ENCODE data around the gene ADORA2B. TPM values are rescaled to one million over a fixed set of nuclear protein-coding genes. Genes with fewer than 3 reads are reported as not detected.

Gene ADORA2B
- total and polyA plus RNA-seq, 2 of the 8 experiments (the other 6 are each of a cell fraction or from before 2014, with no cell fraction given) = 2.6 to 8.2 TPM

DNA sequence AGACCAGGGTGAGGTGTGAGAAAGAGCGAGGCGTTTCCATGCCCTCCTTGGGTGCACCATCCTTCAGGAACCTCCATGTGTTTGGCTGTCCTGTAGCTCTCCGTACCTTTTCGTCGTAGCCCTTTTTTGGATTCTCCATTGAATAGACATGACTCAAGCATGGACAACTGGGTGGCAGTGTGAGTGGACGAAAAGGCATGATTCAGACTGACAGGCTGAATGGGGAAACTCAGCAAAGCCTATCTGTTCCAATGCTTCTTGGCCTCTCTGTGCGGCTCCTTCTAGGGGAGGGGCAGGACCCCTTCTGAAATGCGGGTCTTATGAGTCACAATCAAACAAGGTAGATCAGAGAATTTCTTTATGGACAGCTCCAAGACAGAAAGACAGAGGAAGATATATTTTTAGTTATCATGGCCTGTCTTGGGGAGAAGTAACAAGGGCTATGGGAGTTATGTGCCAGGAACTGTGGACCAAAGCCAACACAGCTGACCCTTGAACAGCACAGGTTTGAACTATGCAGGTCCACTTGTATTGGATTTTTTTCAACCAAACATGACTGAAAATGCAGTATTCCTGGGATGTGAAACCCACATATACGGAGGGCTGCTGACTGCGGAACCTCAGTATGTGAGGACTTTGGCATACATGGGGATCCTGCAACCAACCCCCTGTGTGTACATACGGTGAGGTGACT is 22.9 kb downstream of the ADORA2B start:
- Histone ChIP-seq H3K36me3 (ENCODE audit: control insufficient read depth in 2 of 4, insufficient read depth in 4 of 4, low read length in 3 of 4) (no peaks in the 10 kb centered on the region), H3K27me3 (replicated peaks in 1 of 4; ENCODE audit: control insufficient read depth in 3 of 4, extremely low read depth in 1 of 4, insufficient read depth in 3 of 4, low read length in 3 of 4) (0 out of 7 replicates have a peak, but pooled peaks cover 0 to 2% (median 0%) of the 10 kb centered on the region in 4 experiments), H2BK120ac (replicated peaks; ENCODE audit: low read depth, low read length) (peak overlapping the region; percentile 67), H4K8ac (ENCODE audit: extremely low read depth, insufficient read depth, low read length) (no peak overlapping the region; the same call in 1 of the 2 replicates), H2AFZ (ENCODE audit: low read length) (no peak overlapping the region), H3K56ac (replicated peaks; ENCODE audit: insufficient read length, low read depth, low read length) (no peak overlapping the region), H3K4me1 (replicated peaks in 1 of 4; ENCODE audit: control insufficient read depth in 3 of 4, insufficient read depth in 4 of 4, low read length in 3 of 4) (peaks cover 12 to 34% (median 23%) of the 10 kb centered on the region in 4 experiments), H3K27ac (ENCODE audit: low read depth, low read length) (peak overlapping the region; percentile 34; the same call in 1 of the 2 replicates), H4K20me1 (replicated peaks in 1 of 2; ENCODE audit: control insufficient read depth in 1 of 2, insufficient read depth in 2 of 2, low read length in 2 of 2) (no peaks in the 10 kb centered on the region), H3K9me3 (ENCODE audit: insufficient read depth in 2 of 2, low read depth in 1 of 2, low read length in 1 of 2) (no peaks in the 10 kb centered on the region), H2BK12ac (ENCODE audit: low read depth, low read length) (peak overlapping the region; percentile 100), H4K5ac (ENCODE audit: insufficient read length, low read depth, low read length) (peak overlapping the region; percentile 37), H3K23ac (ENCODE audit: insufficient read length) (peak overlapping the region; percentile 55), H3K4me3 (ENCODE audit: extremely low read depth in 1 of 4, insufficient read depth in 2 of 4, low read depth in 3 of 4, low read length in 4 of 4) (peak overlapping the region in 1 of 4 experiments; percentile 51; a peak in 1 of 8 replicates), H4K91ac (replicated peaks; ENCODE audit: insufficient read length, low read length) (peak overlapping the region; percentile 96), H3K4ac (replicated peaks; ENCODE audit: insufficient read length, low read depth, low read length) (peak overlapping the region; percentile 46), H3K14ac (ENCODE audit: insufficient read length) (no peak overlapping the region), H3K9ac (replicated peaks in 1 of 4; ENCODE audit: extremely low read depth in 1 of 4, low read depth in 3 of 4, low read length in 3 of 4) (no peak overlapping the region), H2BK5ac (ENCODE audit: low read depth, low read length) (peak overlapping the region; percentile 72; the same call in 1 of the 2 replicates), H3K79me2 (ENCODE audit: control insufficient read depth in 1 of 2, insufficient read depth in 2 of 2, low read length in 2 of 2) (no peaks in the 10 kb centered on the region), H2BK15ac (ENCODE audit: low read length) (peak overlapping the region; percentile 94; the same call in 1 of the 2 replicates), H3K4me2 (ENCODE audit: insufficient read depth in 1 of 2, low read depth in 2 of 2, low read length in 2 of 2) (peak overlapping the region in 1 of 2 experiments; percentile 80; a peak in 1 of 4 replicates), H3K79me1 (ENCODE audit: low read depth, low read length) (0 out of 2 replicates have a peak, but pooled peaks cover 3% of the 10 kb centered on the region), H2BK20ac (ENCODE audit: low read length) (peak overlapping the region; percentile 98), H3K18ac (ENCODE audit: extremely low read depth, low read length) (peak overlapping the region; percentile 33), H3K23me2 (ENCODE audit: low read depth, low read length) (peaks cover 5% of the 10 kb centered on the region), H2AK5ac (ENCODE audit: low read depth, low read length) (peak overlapping the region; percentile 97)
- POLR2A ChIA-PET (ENCODE audit: partially characterized antibody) = interaction anchor here (0.5 to 3.5 kb wide), 8 partner anchors 8 to 254 kb away, joined by 3 to 25 read pairs (median 5); partner anchors contain the start of genes ADORA2B, TTC19 and ZSWIM7
- CTCF ChIA-PET (ENCODE audit: partially characterized antibody) = interaction anchor here (1.2 to 3.9 kb wide), 3 partner anchors 9 to 30 kb away, joined by 3 to 24 read pairs (median 4); partner anchors contain the start of gene ADORA2B
- FAIRE-seq = no peak
- no peak for DNase-seq (ENCODE audit: low read depth in 1 of 2, low spot score in 2 of 2)
- 89% methylated on average over 11 of the region's 11 CpGs; no CpG with 5 or more reads in 1 of the 2 experiments for WGBS, 2 experiments (ENCODE audit: extremely low coverage in 1 of 2, insufficient coverage in 1 of 2, insufficient read length in 1 of 2, insufficient replicate concordance in 2 of 2, low coverage in 1 of 2, low lambda C conversion rate in 2 of 2, missing lambda C conversion rate in 1 of 2)
- TF ChIP-seq SP1 (IDR thresholded peaks at IDR 0.05; ENCODE audit: low read depth, low read length) = no peak
- no peak for TF ChIP-seq SP4 (IDR thresholded peaks at IDR 0.05; ENCODE audit: low read length)
- TF ChIP-seq, protein P1, sequence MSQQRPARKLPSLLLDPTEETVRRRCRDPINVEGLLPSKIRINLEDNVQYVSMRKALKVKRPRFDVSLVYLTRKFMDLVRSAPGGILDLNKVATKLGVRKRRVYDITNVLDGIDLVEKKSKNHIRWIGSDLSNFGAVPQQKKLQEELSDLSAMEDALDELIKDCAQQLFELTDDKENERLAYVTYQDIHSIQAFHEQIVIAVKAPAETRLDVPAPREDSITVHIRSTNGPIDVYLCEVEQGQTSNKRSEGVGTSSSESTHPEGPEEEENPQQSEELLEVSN (IDR thresholded peaks at IDR 0.05) = no peak
- TF ChIP-seq SIRT6 (IDR thresholded peaks at IDR 0.05; ENCODE audit: low read length) = no peak
- TF ChIP-seq CBX8 (IDR thresholded peaks at IDR 0.05; ENCODE audit: borderline replicate concordance, low read depth, low read length) = no peak
- no peak for TF ChIP-seq POLR2AphosphoS5 (IDR thresholded peaks at IDR 0.05; ENCODE audit: low read depth, low read length)
- no peak for TF ChIP-seq RBBP5 (IDR thresholded peaks at IDR 0.05; ENCODE audit: borderline replicate concordance, low read depth, low read length)
- no peak for TF ChIP-seq SIN3A (conservative IDR thresholded peaks at IDR 0.05 in 1 of 2, IDR thresholded peaks at IDR 0.05 in 1 of 2; ENCODE audit: low read depth in 1 of 2, low read length in 2 of 2)
